Measurements from ENCODE around the gene CDK10. TPM values are rescaled to one million over a fixed set of nuclear protein-coding genes. Genes with fewer than 3 reads are reported as not detected.
A peak's percentile ranks its signal among the peaks of the same experiment; 100 is the strongest.

The CDK10 gene
- total RNA-seq, 1 donor from 2014 or later: 132 TPM

- Mint-ChIP-seq H3K36me3 (peaks cover 4% of the 10 kb centered on the region), H3K4me3 (no peak overlapping the region), H3K27ac (no peak overlapping the region), H3K9me3 (no peaks in the 10 kb centered on the region), H3K27me3 (peaks cover 2% of the 10 kb centered on the region), H3K4me1 (ENCODE audit: unreplicated experiment) (peaks cover 2% of the 10 kb centered on the region)
- TF ChIP-seq CTCF (conservative IDR thresholded peaks at IDR 0.05): no peak
- DNase-seq (ENCODE audit: extremely low spot score, unreplicated experiment): no peak
Observed at GRCh38 chr16:89710709-89711564, 24.4 kb downstream of the CDK10 start.

DNA sequence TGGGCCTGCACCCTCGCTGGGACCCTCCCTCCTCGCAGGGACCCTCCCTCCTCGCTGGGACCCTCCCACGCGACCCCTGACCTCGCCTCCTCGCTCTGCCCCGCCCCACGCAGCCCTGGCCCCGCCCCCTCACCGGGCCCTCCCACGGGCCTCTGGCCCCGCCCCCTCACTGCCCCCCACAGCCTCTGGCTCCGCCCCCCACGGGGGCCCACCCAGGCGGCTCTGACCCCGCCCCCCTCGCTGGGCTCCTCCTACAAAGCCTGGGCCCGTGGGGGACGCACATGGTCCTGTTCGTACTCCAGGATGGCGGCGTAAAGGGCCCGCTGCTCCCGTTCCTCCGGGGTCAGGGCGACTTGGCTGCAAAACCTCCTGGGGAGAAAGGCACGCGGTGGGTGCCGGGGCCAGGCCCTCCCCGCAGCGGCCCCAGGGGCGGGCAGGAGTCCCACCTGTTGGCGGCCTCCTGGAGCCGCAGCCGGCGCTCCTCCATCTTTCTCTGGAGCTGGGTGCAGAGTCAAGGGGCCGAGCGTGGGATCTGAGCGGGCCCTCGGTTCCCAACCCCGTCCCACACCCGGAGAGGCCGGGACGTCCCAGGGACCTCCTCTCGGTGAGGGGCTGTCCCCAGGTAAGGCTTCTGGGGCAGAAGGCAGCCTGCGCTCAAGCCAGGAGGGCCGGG lies 25.2 kb downstream of the CDK10 start:
- no peak for DNase-seq (ENCODE audit: extremely low spot score, unreplicated experiment)
- peak overlapping the region; percentile 77 for H3K4me3 Mint-ChIP-seq
- peaks cover 4% of the 10 kb centered on the region for H3K36me3 Mint-ChIP-seq
- no peaks in the 10 kb centered on the region for H3K9me3 Mint-ChIP-seq
- no peak for TF ChIP-seq CTCF (conservative IDR thresholded peaks at IDR 0.05)
- H3K4me1 Mint-ChIP-seq (ENCODE audit: unreplicated experiment): no peaks in the 10 kb centered on the region
- H3K27me3 Mint-ChIP-seq: no peaks in the 10 kb centered on the region
- H3K27ac Mint-ChIP-seq: no peak overlapping the region

GRCh38 chr16:89712274-89712781 lies 25.8 kb downstream of the CDK10 start:
- TF ChIP-seq CTCF (conservative IDR thresholded peaks at IDR 0.05): no peak
- Mint-ChIP-seq H3K4me3 (peak overlapping the region; percentile 77), H3K27ac (no peak overlapping the region), H3K27me3 (no peaks in the 10 kb centered on the region), H3K9me3 (no peaks in the 10 kb centered on the region), H3K4me1 (ENCODE audit: unreplicated experiment) (no peaks in the 10 kb centered on the region), H3K36me3 (peaks cover 4% of the 10 kb centered on the region)
- no peak for DNase-seq (ENCODE audit: extremely low spot score, unreplicated experiment)

GRCh38 chr16:89716493-89716892 lies 30.0 kb downstream of the CDK10 start:
- Mint-ChIP-seq H3K36me3 (peaks cover 4% of the 10 kb centered on the region), H3K4me3 (no peak overlapping the region), H3K27ac (no peak overlapping the region), H3K9me3 (no peaks in the 10 kb centered on the region), H3K27me3 (no peaks in the 10 kb centered on the region), H3K4me1 (ENCODE audit: unreplicated experiment) (peaks cover 13% of the 10 kb centered on the region)
- DNase-seq (ENCODE audit: extremely low spot score, unreplicated experiment): no peak
- TF ChIP-seq CTCF (conservative IDR thresholded peaks at IDR 0.05): no peak

GRCh38 chr16:89716916-89717687 lies 30.6 kb downstream of the CDK10 start:
- peaks cover 13% of the 10 kb centered on the region for H3K4me1 Mint-ChIP-seq (ENCODE audit: unreplicated experiment)
- no peak for TF ChIP-seq CTCF (conservative IDR thresholded peaks at IDR 0.05)
- no peaks in the 10 kb centered on the region for H3K27me3 Mint-ChIP-seq
- peak overlapping the region; percentile 53 for H3K27ac Mint-ChIP-seq
- H3K9me3 Mint-ChIP-seq: no peaks in the 10 kb centered on the region
- peaks cover 4% of the 10 kb centered on the region for H3K36me3 Mint-ChIP-seq
- peak overlapping the region; percentile 55 for H3K4me3 Mint-ChIP-seq
- no peak for DNase-seq (ENCODE audit: extremely low spot score, unreplicated experiment)
